HG03442 (cell line): Measurements from ENCODE around the gene TEAD1.

Source experiments
- ATAC-seq: cut with Tn5 transposase; IDR thresholded peaks from one replicate; pipeline ENCODE4 v1.9.1; 2021; ENCODE audit warnings: mild to moderate bottlenecking, moderate library complexity; ENCODE audit not compliant: unreplicated experiment

Gene TEAD1

DNA sequence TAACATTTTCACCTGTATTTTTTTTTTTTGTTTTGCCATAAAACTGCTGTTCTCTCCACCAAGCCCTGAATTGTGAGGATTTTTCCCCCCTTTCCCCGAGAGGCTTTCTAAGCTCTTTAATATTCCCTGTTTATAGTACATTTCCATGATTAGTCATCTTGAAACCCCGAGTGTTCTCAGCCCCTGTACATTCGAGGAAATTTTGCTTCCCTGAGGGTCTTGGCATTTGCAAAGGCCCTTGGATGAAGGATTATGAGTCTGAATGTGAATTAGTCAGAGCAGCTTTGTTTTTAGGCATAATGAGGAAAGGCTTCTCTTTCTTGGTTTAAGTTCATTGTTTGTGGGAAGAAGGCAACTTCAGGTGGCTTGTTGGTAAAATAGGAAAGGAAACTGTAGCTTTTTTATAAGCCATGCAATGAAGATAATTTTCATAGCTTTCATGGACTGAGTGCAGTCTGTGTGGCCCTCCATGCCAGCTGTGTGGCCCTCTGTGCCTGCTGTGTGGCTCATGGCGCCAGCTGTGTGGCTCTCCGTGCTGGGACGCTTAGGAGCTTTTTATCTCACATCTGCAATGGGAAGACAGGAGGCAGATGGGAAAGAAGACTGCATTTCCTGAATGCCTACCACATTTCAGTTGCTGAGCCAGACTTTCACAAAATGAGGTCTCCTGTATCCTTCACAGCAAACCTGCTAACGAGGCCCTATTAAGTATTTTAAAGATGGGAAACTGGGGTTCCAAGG lies 129.0 kb downstream of the TEAD1 start:
- no peak for ATAC-seq

DNA sequence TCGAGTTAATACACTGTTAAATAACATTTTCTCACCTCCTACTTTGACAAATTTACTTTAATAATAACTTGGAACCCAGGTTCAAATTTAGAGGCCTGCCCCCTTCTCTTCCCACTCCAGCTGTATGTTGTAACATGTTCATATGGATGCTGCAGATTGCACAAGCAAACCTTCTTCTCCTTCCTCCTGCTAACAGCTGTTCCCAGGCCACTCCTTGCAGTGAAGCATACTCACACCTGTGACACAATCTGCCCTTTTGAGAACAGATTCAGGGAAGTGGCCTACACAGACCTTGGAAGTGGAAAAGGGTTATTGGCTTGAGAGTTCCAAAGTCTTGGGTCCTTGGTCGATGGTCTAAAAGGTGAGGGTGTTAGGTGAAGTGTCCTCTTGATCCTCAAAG lies 131.9 kb downstream of the TEAD1 start:
- ATAC-seq: no peak

DNA sequence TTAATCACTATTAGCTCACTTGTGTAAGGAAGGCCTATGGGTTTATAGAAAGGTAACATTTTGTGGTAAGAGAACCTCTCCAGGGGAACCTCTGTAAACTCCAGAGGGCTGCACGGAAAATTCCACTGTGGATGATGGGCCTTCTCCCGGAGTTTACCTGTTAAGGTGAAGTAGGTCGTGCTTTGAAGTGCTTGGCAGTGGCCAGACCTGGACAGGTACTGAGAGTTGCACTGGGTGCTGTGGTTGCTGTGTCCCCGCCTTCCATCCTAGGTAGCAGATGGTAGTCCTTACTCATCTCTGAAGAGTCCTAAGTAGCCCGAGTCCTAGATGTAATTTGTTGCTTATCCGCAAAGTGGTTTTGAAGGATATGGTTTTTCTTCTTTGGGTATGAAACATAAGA lies 133.4 kb downstream of the TEAD1 start:
- ATAC-seq: no peak

DNA sequence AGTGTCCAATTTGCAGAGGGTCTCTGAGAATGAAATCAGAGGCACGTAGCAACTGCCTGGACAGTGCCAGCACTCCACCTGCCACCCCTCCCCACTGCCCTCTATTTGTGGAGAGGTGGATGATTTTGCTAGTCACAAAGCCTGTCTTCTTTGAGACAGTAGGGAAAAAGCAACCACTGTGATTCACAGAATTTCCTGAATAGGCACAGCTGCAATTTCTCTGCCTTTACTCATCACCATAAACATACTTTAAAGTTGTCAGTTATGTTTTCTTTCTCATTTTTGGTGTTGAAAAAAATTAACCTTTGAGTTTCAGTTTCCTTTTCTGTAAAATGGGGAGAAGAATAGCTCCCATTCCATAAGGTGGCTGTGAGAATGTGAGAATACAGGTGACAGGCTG lies 134.3 kb downstream of the TEAD1 start:
- no peak for ATAC-seq

DNA sequence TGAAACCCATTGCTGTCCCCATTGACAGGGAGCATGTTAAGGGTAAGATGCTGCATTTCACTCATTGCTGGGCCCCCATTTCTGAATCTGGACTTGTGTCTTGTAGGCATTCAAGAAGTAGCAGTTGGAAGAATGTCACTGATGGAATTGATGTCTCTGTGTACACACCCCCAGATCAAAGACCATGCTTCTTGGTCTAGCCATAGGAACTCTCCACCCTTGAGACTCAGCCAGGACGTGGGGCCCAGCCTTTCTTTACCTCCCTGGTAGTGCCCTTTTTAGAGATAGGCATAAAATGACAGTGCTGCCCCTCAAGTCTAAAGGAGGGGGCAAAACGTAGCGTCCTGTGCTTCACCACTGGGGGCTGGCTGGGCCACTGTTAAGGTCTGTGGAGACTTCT lies 135.1 kb downstream of the TEAD1 start:
- ATAC-seq: no peak

DNA sequence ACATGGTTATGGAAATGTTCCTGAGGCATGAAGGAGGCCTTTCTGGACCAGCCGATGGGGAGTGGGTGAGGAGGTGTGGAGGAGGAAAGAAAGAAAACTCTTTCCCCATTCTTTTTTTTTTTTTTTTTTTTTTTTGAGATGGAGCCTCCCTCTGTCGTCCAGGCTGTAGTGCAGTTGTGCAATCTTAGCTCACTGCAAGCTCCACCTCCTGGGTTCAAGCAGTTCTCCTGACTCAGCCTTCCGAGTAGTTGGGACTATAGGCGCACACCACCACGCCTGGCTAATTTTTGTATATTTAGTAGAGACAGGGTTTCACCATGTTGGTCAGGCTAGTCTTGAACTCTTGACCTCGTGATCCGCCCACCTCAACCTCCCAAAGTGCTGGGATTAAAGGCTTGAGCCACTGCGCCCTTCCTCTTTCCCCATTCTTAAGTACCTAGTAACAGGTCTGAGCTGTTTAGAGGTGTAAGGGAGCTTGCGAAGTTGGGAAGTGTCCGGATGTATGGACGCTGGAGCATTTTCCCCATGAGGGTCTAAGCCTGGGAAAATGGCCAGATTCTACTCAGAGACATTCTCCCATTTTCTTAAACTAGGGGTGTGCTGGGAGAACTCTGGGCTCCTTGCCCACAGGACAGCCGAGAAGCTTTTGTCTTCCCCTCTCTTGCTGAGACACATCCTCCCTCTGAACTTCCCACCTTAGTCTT lies 135.8 kb downstream of the TEAD1 start:
- ATAC-seq: no peak

DNA sequence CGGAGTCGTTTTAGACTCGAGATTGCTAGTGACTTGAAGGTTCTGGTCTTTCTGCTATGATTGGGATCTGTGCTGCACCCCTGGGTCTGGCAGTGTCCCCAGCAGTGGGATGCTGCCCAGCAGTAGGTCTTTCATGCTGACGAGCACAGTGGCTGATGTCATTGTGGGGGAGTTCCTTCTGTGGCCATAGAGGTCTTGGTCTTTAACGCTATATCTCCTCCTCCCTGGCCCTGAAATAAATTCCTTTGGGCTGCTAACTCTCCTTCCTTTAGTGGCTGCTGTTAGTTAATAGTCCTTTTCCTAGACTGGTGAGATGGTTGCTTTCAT lies 136.3 kb downstream of the TEAD1 start:
- ATAC-seq: no peak

- no peak for ATAC-seq
These were observed 137.6 kb downstream of the TEAD1 start for GRCh38 chr11:12811861-12812260.

DNA sequence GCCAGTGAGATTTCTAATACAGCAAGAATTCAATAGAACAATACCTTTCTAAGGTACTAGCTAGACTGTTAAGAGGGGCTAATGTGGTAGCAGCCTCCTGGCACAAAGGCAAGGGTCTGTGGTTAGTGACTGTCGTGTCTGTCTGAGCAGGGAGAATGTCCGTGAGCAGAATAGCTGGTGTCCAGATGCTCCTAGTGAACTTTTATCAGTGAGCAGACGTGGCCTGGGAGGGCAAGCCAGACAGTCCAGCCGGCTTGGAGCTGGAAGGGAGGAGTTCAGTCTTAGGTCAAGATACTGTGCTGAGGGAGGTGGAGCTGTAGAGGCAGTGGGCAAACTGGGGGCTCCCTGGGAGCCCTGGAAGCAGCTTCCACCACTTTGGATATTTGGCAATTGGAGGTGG lies 138.6 kb downstream of the TEAD1 start:
- no peak for ATAC-seq

- no peak for ATAC-seq
These were observed 139.4 kb downstream of the TEAD1 start for GRCh38 chr11:12813371-12814225.

DNA sequence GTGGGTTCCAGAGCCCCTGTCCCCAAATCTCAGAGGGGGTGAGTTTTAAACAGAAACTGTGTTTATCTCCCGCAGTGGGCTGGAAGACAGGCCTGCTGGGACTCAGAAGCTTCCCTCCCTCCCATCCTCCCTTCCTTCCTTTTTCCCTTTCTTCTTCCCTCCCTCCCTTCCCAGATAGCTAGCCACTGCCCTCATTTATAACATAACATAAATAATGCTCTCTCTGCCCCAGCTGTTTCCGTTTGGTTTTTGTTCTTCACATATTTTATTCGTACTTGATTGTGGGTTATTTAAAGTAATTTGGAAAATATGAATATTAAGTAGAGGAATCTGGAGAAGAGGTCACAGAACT lies 140.9 kb downstream of the TEAD1 start:
- ATAC-seq: no peak

- ATAC-seq: no peak
These were observed 141.8 kb downstream of the TEAD1 start for GRCh38 chr11:12815931-12816494.

DNA sequence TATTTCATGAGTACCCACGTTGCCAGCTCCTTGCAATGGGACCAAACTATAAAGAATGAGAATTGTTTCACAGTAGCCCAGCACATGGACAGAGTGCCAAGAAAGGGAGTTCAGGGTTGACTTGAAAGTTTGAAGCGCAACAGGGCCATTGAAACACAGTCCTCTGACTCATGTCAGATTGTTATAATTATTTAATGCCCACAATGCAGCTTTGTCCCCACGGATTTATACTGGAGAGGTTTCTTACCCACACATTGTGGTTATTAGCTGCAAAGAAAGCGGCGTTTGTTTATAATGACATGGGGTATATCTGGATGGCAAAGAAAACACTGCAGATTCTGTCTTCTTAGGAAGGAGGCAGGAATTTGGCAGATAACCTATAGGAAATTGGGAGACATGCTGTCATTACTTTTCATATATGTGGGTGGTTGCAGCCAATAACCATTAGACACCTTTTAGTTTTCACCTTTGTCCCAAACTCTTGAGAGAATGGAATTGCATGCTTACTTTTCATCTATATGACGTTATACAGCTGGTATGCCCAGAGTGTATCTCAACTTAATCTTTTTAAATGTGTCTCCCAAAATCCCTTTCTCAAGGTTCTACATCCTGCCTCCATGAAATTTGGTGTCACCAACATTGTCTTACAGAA lies 143.6 kb downstream of the TEAD1 start:
- no peak for ATAC-seq

- no peak for ATAC-seq
These were observed 144.3 kb downstream of the TEAD1 start for GRCh38 chr11:12818333-12819015.

- no peak for ATAC-seq
These were observed 148.3 kb downstream of the TEAD1 start for GRCh38 chr11:12822392-12823022.

DNA sequence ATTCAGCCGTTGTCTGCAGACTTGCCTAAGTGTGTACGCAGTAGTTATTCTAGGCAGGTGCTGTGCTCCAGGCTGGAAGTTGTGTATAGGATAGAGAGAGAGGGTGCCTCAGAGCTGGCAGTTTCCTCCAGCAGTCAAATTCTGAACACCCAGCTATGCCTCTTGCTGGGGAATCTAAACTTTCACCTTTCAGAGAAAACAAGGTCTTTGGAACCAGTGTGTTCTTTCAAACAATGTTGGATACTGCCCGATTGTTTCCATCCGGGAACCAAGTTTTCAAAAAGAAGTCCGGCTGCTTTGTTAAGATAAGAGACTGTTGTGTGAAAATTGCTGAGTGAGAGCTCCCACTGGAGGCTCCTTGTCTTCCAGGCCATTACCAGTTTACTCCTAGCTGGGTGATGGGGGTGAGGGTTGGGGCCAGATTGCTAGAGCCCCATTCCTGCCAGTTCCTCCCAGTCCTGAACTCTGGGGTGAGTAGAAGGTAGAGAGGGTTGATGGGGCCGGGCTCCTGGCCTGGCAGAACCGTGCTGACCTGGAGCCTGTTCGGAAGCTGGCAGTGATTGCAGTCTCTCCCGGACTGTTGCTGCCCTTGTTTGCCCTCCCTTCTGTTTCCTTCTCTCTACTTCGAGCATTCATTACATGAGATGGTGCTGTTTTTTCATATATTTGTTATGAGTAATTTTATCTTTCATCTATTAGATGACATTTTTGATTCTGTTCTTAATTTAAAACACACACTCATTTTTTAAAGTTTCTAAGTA lies 150.2 kb downstream of the TEAD1 start:
- ATAC-seq: no peak

DNA sequence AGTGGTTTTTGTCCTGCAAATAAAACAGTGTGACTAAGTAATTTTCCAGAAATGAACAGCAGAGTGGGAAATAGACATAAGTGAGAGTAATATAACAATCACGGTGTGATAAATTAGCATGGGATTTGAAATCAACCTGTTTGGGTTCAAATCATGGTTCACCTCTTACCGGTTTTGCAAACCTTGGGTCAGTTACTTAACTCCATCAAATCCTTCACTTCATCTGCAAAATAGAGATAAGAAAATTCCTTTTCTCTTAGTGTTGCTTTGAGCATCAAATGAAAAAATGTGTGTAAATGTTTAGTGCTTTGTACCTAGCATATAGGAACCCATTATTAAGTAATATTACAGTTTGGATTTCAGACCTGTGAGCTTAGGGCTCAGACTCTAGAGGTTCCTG lies 152.2 kb downstream of the TEAD1 start:
- no peak for ATAC-seq

GRCh38 chr11:12827369-12827768 lies 153.1 kb downstream of the TEAD1 start:
- no peak for ATAC-seq
